SK-N-SH (cell line): ENCODE results near the gene NCDN. TPM values are rescaled to one million over a fixed set of nuclear protein-coding genes. Genes with fewer than 3 reads are reported as not detected.

Experiments
- polyA plus RNA-seq, 3 experiments: library from polyadenylated mRNA; depleted of rRNA; stranded (reverse); fragments of >200 nt; gene quantifications; 2 replicates each; pipeline ENCODE4 v1.2.3, GENCODE V29; 2012

Gene NCDN
- polyA plus RNA-seq, 1 of the 3 experiments (the other 2 are of a cell fraction): 38.3 TPM

Other genes with a start within 250 kb of the NCDN start
- gene KIAA0319L, start 396 bp upstream of the NCDN start, polyA plus RNA-seq (2012; rRNA removed): 51.9 and 63.2 TPM in 2 replicates
- gene TFAP2E, start 15.5 kb downstream of the NCDN start, polyA plus RNA-seq (2012; rRNA removed): 0.59 and 0.68 TPM in 2 replicates
- gene PSMB2, start 83.7 kb downstream of the NCDN start, polyA plus RNA-seq (2012; rRNA removed): 78.3 and 83.5 TPM in 2 replicates
- 20.0 and 28.3 TPM in 2 replicates for gene C1orf216, start 161.1 kb downstream of the NCDN start, polyA plus RNA-seq (2012; rRNA removed)
- 4.9 TPM in 2 replicates for gene CLSPN, start 212.2 kb downstream of the NCDN start, polyA plus RNA-seq (2012; rRNA removed)